Measurements from ENCODE around the gene PLA2G12A.
A peak's percentile ranks its signal among the peaks of the same experiment; 100 is the strongest.

Gene PLA2G12A

GRCh38 chr4:109665783-109666485 lies 63.9 kb downstream of the PLA2G12A start:
- Histone ChIP-seq H3K4me1 (ENCODE audit: control insufficient read depth, insufficient read depth, low read length) (no peaks in the 10 kb centered on the region), H3K27ac (ENCODE audit: extremely low read depth, low read depth, low read length) (no peak overlapping the region), H3K4me3 (ENCODE audit: low read depth, low read length) (no peak overlapping the region), H3K9me3 (ENCODE audit: control insufficient read depth, insufficient read depth, low read depth, low read length) (no peaks in the 10 kb centered on the region), H3K36me3 (ENCODE audit: control insufficient read depth in 2 of 2, insufficient read depth in 1 of 2, low read length in 2 of 2) (peaks cover 0 to 3% of the 10 kb centered on the region in 2 experiments; a peak in 1 of 3 replicates)
- no peak for TF ChIP-seq ZBTB21 (tag by site-specific recombination; IDR thresholded peaks at IDR 0.05)
- peak; percentile 93 for TF ChIP-seq PRDM1 (tag by site-specific recombination; IDR thresholded peaks at IDR 0.05)
- no peak for TF ChIP-seq ZNF138 (tag by site-specific recombination; IDR thresholded peaks at IDR 0.05; ENCODE audit: borderline replicate concordance)
- ChIA-PET CTCF (interaction anchor here (0.6 to 1.2 kb wide), 2 partner anchors 36 to 264 kb away, joined by 3 read pairs; no protein-coding TSS in a partner anchor), POLR2A (no interaction called here)

DNA sequence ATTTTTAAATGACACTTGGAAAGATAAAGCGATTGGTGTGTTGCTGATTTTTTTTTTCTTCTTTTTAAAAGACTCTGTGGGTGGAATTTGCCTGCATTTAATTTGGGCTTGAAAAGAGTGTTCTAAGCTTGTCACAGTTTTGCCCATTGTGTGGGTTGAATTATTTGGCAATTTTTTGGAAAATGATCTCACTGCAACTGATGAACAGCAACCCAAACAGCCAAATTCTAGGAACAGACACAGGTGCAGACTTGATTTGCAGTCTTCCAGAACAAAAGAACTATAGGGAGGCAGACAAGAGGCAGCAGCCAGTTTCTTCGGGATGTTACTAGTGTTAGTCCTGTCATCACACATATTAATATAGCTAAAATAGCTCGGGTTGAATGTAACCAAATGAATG lies 67.1 kb downstream of the PLA2G12A start:
- POLR2A ChIA-PET = no interaction called here
- Histone ChIP-seq H3K4me1 (ENCODE audit: control insufficient read depth, insufficient read depth, low read length) (no peaks in the 10 kb centered on the region), H3K4me3 (ENCODE audit: low read depth, low read length) (no peak overlapping the region), H3K36me3 (ENCODE audit: control insufficient read depth in 2 of 2, insufficient read depth in 1 of 2, low read length in 2 of 2) (peaks cover 0 to 3% of the 10 kb centered on the region in 2 experiments; a peak in 2 of 3 replicates), H3K27ac (ENCODE audit: extremely low read depth, low read depth, low read length) (no peak overlapping the region), H3K9me3 (ENCODE audit: control insufficient read depth, insufficient read depth, low read depth, low read length) (no peaks in the 10 kb centered on the region)
- TF ChIP-seq, protein P1, sequence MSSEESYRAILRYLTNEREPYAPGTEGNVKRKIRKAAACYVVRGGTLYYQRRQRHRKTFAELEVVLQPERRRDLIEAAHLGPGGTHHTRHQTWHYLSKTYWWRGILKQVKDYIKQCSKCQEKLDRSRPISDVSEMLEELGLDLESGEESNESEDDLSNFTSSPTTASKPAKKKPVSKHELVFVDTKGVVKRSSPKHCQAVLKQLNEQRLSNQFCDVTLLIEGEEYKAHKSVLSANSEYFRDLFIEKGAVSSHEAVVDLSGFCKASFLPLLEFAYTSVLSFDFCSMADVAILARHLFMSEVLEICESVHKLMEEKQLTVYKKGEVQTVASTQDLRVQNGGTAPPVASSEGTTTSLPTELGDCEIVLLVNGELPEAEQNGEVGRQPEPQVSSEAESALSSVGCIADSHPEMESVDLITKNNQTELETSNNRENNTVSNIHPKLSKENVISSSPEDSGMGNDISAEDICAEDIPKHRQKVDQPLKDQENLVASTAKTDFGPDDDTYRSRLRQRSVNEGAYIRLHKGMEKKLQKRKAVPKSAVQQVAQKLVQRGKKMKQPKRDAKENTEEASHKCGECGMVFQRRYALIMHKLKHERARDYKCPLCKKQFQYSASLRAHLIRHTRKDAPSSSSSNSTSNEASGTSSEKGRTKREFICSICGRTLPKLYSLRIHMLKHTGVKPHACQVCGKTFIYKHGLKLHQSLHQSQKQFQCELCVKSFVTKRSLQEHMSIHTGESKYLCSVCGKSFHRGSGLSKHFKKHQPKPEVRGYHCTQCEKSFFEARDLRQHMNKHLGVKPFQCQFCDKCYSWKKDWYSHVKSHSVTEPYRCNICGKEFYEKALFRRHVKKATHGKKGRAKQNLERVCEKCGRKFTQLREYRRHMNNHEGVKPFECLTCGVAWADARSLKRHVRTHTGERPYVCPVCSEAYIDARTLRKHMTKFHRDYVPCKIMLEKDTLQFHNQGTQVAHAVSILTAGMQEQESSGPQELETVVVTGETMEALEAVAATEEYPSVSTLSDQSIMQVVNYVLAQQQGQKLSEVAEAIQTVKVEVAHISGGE (tag by site-specific recombination; conservative IDR thresholded peaks at IDR 0.05; ENCODE audit: low read depth) = no peak
- no peak for TF ChIP-seq ZXDB (tag by site-specific recombination; IDR thresholded peaks at IDR 0.05)
- no peak for TF ChIP-seq KLF16 (tag by site-specific recombination; IDR thresholded peaks at IDR 0.05)
- no peak for TF ChIP-seq ZNF777 (tag by site-specific recombination; IDR thresholded peaks at IDR 0.05; ENCODE audit: borderline replicate concordance)
- CTCF ChIA-PET = no interaction called here

- peaks cover 0 to 3% of the 10 kb centered on the region in 2 experiments; a peak in 2 of 3 replicates for H3K36me3 ChIP-seq (ENCODE audit: control insufficient read depth in 2 of 2, insufficient read depth in 1 of 2, low read length in 2 of 2)
- ChIA-PET POLR2A (no interaction called here), CTCF (no interaction called here)
- no peak overlapping the region for H3K27ac ChIP-seq (ENCODE audit: extremely low read depth, low read depth, low read length)
- H3K4me1 ChIP-seq (ENCODE audit: control insufficient read depth, insufficient read depth, low read length) = no peaks in the 10 kb centered on the region
- TF ChIP-seq ZSCAN30 (tag by site-specific recombination; IDR thresholded peaks at IDR 0.05) (no peak), SP3 (tag by site-specific recombination; IDR thresholded peaks at IDR 0.05) (no peak)
- no peaks in the 10 kb centered on the region for H3K9me3 ChIP-seq (ENCODE audit: control insufficient read depth, insufficient read depth, low read depth, low read length)
- H3K4me3 ChIP-seq (ENCODE audit: low read depth, low read length) = no peak overlapping the region
Observed at GRCh38 chr4:109662116-109662515, 67.8 kb downstream of the PLA2G12A start.

Measured in HEK293 (cell line).